OCI-LY7 (cell line): ENCODE data around the gene MARCHF11.

Experiments used
- CTCF ChIP-seq: fragments of 200-600 bp; sonication (generic); conservative IDR thresholded peaks from 2 replicates; pipeline ENCODE4 v1.5.1; 2014; ENCODE audit warnings: mild to moderate bottlenecking, antibody characterized with exemption, low read length, moderate library complexity, mixed read lengths
- EZH2phosphoT487 ChIP-seq: fragments of 200-600 bp; sonication (generic); IDR thresholded peaks from 2 replicates; pipeline ENCODE4 v1.6.1; 2018; ENCODE audit warnings: low read depth, borderline replicate concordance, mild to moderate bottlenecking, mixed run types, antibody characterized with exemption, low read length, moderate library complexity, mixed read lengths

GRCh38 chr5:16033187-16033925 lies 146.2 kb downstream of the MARCHF11 start:
- TF ChIP-seq CTCF (no peak), EZH2phosphoT487 (no peak)
